DMS153 treated with DMSO at 0.1 percent for 48 hours (cell line): ENCODE data around the gene PAOX.
A peak's percentile ranks its signal among the peaks of the same experiment; 100 is the strongest.

Experiments
- DNase-seq: peaks from one replicate; lab custom pipeline; 2025; ENCODE audit not compliant: unreplicated experiment; lab: John Stamatoyannopoulos, UW

Gene PAOX

DNA sequence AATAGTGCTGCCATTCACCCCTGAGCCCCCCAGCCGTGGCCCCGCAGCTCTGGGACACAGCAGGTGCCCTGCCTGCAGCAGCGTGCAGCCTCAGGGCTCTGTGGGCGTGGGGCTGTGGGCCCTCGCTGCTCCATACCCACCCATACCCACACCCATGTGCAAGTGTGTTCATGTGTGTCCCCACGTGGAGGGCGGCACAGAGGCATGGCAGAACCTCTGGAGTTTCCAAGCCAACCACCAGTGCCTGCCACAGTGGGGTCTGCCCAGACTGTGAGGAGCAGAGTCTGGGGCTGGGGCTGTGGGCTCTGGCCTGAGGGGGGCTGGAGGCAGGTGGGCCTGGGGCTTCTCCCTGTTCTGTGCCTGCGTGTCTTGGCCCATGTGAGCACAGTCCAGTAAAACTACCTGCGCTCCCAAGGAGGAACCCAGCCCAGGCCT lies 29.5 kb upstream of the PAOX start:
- DNase-seq, result no peak

DNA sequence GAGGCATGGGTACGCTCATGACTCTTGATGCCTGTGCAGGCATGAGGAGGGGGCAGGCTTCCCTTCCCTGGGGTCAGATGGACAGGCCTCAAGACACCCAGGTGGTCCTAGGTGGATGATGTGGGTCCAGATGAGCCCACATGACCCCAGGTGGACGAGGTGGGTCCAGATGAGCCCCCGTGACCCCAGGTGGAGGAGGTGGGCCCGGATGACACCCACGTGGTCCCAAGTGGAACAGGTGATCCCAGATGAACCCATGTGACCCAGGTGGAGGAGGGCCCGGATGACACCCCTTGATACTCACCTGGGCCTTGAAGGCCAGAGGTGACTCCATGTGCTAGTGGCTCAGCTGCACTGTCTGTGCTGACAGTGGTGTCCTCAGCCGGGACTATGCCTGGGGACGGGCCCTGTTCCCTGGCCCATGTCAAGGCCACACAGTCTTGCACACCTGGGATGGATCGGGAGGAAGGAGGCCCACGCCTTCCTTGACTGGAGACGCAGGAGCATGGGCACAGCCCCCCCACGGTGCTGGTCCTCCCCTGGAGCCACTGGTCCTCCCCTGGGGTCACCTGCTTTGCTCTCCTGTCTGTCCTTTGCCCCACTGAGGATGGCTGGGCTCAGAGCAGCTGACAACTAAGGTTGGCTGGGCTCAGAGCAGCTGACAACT lies 28.6 kb upstream of the PAOX start:
- no peak for DNase-seq

DNA sequence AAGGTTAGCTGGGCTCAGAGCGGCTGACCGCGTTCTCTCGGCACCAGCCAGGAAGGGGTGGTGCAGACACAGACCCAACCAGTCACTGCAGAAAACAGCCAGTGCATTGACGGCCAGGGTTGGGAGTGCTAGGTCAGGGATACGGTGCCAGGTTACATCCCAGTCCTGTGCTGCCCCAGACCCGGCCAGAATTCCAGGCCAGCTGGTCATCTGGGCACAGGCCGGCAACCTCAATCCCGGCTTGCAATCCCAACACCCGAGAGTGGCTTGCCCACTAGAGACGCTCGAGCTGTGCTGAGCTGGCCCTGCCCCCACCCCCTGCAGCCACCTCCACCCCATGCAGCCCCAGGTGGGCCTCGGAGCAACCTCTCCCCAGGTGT lies 28.1 kb upstream of the PAOX start:
- DNase-seq, result no peak

DNA sequence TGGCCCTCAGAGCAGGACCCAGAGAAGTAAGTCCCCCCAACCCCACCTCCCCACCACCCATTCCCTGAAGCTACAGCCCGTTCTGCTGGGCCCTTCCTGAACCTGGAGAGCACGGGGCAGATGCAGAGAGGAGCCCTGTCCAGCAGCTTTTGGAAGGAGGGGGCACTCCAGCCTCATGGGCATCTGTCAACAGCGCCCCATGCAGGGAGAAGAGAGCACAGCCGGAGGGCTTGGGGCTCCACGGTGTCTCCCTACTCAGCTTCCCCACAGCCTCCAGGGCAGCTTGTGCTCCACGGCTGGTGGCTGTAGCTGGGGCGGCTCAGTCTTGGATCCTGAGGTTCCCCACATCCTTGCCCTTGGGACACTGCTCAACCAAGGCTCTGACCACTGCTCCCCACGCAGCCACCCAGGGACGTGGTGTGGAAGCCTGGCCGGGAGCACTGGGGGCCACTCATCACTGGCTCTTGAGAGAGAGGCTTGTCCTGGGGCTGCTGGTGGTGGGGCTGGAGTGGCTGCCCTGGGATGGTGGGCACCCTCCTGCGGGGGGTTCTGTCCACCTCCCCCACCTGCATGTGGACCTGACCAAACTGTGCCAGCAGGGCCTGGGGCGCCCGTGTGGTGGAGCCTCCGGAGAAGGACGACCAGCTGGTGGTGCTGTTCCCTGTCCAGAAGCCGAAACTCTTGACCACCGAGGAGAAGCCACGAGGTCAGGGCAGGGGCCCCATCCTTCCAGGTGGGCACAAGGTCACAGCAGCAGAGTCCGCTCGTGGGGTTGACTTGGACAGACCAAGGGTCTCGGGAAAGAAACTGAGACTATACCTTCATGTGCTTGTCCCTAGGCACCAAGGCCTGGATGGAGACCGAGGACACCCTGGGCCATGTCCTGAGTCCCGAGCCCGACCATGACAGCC lies 27.4 kb upstream of the PAOX start:
- DNase-seq, result no peak

DNA sequence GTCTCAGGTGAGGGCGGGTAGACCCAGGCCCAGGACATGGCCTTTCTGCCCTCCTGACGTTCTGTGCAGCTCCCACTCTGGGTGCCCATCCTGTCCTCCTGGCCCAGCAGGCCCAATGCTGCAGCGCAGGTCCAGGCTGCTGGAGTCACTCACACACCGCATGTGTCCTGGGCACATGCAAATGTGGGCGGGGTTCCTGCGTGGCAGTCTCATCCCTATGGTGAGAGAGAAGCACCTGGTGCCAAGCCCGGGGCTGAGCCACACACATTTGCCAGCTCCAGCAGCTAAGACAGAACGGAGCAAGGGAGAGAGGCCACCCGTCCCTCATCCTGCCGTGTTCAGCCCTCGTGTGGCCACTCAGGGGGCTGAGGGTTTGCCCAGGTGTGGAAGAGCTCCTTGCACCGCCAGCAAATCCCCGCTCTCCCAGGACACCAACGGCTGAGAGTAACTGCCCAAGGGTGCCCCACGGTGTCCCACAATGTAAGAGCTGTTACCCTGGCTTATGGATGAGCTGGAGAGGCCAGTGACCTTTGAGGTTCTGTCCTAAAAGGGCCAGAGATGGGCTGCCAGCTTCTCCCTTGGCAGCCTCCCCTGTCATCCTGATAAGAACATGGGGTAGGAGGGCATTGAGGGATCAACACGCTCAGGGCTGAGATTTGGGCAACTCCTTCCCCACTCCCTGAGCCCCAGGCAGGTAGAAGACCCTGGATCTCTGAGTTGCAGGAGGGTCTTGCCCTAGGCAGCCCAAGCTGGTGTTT lies 25.7 kb upstream of the PAOX start:
- DNase-seq, result no peak

DNA sequence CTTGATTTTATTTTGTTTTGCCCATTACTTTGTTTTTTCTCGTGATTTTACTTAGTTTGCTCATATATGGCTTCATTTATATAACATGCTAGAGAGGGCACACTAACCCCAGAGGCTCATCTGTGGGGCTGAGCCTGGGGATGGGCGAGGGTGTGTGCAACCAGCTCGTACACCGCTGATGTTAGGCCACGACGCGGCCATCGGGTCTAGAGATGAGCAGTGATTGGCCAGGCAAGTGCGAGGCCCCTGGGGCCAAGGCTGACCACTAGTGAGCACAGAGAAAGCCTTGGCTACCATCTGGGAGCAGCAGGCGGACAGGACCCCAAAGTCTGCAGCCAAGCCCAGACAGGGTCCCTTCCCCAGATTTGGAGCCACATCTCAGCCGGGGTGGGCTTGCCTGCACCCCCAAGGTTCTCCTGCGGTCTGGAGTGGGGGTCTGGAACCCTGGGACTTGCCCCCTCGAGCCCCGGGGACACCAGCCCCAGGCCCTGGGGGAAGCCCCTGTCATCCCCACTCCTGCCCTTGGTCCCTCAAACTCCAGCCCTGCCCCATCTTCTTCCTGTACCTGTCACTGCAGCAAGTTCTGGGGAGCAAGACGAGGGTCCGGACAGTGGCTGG lies 25.0 kb upstream of the PAOX start:
- no peak for DNase-seq

DNA sequence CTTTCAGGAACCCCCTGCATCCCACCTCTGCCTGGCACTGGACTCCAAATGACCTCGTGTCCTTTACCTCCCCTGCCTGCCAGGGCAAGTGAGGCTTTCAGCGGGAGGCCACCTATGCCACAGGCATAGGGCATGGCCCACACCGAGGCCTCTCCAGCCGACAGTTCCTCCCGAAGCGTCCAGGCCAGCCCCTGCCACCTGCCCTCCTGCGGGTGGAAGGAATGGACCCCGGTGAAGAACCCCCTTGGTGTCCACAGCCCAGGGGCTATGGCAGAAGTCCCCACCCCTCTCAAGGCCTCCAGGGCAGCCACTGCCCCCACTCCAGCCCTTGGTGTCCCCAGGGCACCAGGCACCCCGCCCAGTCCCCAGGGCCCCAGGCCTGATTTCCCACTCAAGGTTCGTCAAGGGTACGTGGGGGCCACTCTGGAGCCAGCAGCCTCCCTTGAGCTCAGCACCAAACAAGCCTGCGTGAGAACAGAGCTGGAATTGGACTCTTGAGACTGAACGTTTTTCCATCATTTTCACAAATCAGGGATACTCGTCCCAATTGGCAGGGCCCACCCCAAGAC lies 24.3 kb upstream of the PAOX start:
- DNase-seq, result no peak

DNA sequence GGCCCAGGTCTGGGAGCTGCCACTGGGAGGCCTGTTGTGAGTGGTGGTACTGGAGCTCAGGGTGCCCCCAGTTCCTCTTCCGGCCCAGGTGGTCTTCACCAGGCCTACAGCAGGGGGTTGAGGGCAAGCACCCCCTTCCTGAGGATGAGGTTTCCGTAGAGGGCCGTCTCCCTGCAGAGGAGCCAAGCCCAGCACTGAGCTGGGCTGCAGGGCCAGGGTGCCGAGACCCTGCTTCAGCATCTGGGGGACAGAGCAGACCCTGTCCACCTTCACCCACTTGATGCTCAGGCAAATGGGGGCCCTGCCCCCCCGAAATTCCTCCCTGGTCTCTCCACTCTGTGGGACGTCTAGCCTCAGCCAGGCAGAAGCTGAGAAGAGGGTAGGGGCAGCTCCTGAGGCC lies 23.8 kb upstream of the PAOX start:
- no peak for DNase-seq

DNA sequence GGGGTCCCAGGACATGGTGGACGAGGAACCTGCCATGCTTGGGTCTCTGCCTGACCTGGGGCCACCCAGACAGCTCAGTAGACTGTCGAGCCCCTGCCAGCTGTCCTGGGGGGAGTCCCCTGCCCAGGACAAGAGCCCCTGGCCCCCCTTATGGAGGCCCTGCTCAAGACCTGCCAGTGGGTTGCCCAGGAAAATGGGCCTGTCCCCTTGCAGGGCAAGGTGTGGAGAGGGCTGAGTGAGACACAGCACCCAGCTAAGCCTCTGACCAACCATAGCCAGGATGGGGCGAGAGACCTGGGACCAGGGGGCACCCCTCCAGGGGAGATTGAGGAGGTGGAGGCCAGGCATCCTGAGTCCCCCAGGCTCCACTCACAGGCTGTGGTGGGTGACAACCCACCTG lies 23.1 kb upstream of the PAOX start:
- no peak for DNase-seq

DNA sequence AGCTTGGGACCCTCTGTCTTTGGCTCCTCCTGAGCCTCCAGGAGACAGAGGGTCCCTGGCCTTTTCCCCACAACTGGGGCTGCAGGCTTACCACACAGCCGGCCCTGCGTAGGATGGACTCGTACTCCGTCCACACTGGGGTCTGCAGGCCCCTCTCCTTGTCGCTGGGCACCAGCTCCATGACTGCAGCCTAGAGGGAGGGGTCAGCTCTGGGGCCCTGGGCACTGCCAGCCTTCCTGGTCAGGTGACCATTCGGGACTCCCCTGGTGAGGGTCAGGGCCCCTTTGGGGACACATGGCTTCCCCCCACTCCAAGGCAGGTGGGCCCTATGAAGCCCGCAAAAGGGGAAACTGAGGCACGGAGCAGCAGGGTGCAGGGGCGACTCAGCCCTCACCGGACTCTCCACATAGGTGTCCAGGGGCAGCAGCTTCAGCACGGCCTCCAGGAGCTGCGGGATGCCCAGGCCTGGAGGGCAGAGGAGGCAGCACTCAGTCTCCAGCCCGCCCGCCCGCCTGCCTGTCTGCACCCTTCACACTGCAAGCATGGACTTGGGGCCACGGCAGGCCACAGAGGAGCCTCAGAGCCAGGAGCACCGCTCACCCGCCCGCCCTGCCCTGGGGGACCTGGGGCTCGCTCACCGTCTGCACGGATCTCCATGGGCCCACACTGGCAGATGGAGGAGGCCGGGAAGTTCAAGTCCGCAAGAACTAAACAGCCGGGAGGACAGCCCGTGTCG lies 22.3 kb upstream of the PAOX start:
- no peak for DNase-seq

DNA sequence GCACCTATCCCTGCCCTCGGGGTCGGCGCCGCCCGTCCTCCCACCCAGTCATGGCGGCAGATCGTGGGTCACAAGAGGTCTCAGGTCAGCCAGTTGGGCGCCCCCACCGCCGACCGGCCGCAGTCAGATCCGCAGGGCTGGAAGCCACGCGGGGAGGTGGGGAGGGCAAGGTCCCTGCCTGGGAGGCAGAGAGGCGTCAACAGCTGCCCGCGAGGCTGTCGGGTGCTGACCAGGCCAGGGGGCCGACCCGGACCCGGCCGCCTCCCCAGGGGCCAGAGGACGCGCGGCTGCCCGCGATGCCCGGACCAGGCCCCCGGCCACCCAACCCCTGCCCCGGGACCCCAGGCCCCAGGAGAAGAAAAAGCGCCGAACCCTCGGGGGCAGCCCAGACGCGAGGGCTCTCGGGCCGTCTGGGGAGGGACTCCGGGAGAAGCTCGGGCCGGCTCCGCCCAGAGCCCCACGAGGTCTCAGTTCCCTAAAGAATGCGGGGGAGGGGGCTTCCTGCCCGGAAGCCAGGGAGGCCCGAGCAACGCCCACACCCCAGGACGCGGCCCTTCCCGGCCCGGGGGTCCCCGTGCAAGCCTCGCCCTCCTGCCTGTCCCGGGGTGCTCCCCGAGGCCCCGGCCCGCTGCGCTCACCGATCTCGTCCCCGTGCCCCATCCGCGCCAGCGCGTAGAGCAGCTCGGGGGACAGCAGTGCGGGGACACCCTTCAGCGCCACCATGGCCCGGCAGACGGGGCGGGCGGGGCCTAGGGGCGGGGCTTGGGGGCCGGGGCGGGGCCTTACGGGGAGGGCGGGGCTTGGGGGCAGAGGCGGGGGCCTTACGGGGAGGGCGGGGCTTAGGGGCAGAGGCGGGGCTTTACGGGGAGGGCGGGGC lies 21.5 kb upstream of the PAOX start, which contains the start of gene FUOM:
Gene FUOM, minus strand, starts transcription at position 735 of the 877 bp plus-strand sequence. Its CDS starts 12 bp downstream, at position 723.
- DNase-seq, result peak; percentile 35

DNA sequence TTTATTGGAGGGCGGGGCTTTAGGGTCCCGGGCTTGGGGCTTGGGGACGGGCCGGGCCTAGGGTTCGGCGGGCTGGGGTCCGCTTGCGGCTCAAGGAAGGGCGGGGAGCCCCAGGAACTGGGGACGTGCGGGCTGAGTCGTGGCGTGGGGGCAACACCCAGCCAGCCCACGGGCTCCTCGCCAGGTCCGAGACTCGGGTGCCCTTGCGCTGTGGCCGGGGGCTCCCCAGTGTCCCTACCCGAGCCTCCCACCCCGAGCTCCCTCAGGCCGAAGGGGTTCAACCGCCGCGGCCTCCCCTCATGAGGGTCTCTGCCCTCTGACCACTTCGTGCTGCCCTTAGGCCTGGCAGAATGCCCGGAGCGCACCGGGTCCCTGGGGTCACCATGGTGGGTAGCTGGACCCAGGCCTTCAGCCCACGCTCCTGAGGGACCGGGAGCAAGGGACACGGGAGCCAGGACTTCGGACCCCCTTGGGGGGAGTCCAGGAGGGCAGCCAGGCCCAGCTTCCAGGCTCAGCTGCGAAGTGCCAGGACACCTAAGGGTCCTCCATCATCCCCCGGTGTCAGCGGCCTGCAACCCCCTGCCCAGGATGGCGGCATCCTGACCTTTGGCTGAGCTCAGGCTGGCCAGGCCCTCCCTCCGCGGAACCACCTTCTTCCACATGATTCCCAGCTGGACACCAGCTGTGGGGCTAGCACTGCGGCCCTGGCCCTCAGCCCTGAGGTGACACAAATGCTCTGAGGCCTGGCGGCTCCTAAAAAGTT lies 20.7 kb upstream of the PAOX start:
- no peak for DNase-seq

DNA sequence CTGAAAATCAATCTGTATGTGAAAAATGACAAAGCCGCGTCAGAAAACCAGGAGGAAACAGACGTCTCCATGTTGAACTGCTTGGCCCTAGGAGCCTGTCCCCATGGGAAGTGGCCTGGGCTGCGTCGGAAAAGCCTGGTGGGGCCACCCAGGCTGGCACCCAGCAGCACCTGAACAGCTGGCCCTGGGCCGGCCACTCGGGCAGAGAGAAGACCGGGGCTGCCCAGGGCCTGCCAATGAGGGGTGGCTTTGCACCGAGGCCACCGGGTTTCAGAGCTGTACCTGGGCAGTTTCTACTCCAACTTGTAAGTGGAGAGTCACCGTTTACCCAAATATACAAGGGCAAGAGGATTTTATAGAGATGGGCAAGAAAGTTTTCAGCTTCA lies 20.1 kb upstream of the PAOX start:
- DNase-seq, result no peak

DNA sequence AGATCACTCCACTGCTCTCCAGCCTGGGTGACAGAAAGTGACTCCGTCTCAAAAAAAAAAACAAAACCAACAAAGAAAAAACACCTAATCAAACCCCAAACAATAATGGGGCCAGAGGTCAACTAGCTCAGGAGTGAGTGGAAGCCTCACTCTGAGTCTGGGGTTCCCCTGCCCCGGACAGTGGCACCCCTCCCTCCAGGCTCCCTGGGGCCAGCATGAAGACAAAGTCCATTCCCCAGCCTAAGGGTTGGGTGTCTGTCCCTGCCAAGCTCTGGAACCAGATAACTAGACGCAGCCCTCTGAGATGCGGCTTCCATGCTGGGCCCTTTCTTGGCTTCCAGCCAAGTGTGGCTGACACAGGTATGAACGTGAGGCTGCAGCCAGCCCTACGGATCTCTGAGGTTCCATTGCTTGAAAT lies 19.5 kb upstream of the PAOX start:
- peak; percentile 47 for DNase-seq

DNA sequence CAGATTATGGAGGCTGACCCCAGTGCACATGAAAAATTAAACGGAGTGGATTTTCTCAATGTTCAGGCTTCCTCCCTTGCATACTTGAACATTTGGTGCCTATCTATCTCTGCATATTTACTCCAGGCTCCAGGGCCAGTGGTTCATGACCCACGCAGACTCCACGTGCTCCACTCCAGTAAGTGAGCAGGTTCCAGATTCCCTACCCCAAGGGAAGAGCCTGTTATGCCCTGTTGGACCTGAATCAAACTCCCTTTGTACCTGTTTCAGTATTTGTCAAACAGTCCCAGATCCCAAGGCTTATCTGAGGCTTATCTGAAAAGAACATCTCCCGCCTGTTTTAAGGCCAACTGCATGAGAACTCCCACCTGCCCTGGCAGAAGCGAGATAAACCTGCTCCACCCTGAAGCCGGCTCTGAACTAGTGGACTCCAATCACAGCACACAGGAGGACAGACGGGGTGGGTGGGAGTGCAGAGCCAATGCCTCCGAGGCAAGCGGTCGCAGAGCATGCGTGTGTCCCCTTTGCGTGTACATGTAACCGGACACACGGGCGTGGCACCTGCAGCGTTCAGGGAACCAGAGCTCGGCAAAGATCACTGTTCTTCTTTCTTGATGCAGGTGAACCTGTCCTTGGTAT lies 19.0 kb upstream of the PAOX start:
- DNase-seq, result no peak

DNA sequence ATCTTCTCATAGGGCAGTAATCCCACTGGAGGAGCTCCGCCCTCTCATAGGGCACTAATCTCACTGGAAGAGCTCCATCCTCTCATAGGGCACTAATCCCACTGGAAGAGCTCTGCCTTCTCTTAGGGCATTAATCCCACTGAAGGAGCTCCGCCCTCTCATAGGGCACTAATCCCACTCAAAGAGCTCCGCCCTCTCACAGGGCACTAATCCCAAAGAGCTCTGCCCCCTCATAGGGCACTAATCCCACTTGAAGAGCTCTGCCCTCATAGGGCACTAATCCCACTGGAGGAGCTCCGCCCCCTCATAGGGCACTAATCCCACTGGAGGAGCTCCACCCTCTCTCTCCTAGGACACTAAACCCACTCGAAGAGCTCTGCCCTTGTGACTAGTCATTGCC lies 17.8 kb upstream of the PAOX start:
- DNase-seq, result no peak

DNA sequence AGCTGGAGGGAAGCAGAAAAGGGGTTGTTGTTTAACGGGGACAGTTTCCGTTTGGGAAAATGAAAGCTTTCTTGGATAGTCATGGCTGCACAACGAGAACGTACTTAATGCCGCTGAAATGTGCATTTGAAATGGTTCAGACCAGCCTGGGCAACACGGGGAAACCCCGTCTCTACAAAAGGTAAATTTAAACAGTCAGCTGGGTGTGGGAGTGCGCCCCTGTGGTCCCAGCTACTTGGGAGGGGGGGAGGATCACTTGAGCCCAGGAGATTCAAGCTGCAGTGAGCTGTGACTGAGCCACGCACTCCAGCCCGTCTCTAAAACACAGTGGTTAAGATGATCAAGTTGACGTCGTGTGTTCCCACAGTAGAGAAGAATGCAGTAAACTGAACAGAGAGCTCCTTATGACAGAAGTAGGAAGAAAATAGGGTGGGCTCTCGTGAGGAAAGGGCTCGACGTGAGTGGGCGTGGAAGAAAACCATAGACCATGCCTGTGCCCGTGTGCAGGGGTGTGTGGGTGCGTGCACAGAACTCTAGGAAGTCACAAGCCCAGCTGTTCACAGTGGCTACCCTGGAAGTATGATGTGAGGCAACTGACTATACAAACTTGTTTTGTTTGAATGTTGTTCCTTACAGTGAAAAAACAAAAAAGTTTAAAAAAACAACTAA lies 17.2 kb upstream of the PAOX start:
- DNase-seq, result no peak
